ENCODE results near the gene TSPEAR. TPM values are rescaled to one million over a fixed set of nuclear protein-coding genes. Genes with fewer than 3 reads are reported as not detected.

The TSPEAR gene
- polyA plus RNA-seq, 1 of the 3 experiments (the other 2 are of a cell fraction), result 0.08 TPM

DNA sequence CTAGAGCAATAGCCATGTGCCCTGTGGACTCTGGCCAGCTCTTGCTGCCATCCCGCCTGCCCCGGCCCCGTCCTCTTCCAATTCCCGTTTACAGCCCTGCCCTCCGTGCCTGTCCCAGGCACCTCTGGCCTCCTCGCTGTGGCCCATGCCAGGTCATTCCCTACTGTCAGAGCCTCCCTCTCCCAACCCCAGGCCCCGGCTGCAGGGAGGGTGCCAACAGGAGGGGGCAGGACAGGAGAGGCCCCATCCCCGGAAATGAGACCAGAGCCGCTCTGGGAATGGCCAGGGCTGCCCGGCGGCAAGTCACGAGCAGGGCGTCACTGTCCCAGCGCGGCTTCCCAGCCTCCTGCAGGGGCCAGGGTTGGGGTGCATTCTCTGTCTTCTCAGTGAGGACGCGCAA lies 23.5 kb upstream of the TSPEAR start:
- ChIA-PET CTCF (interaction anchor here (1.8 kb wide), 1 partner anchor 59 kb away, joined by 7 read pairs; no protein-coding TSS in a partner anchor), POLR2A (no interaction called here)
- Histone ChIP-seq H3K79me2 (ENCODE audit: insufficient read depth) (no peaks in the 10 kb centered on the region), H3K9ac (no peak overlapping the region), H4K20me1 (ENCODE audit: insufficient read depth) (no peaks in the 10 kb centered on the region), H3K4me2 (no peak overlapping the region), H2AFZ (ENCODE audit: low read depth) (no peak overlapping the region), H3K4me1 (ENCODE audit: control insufficient read depth in 1 of 2, insufficient read depth in 2 of 2, low read depth in 1 of 2, low read length in 1 of 2) (no peaks in the 10 kb centered on the region), H3K27ac (ENCODE audit: low read depth in 2 of 2, low read length in 1 of 2) (no peak overlapping the region), H3K36me3 (replicated peaks in 1 of 2; ENCODE audit: control insufficient read depth in 1 of 2, insufficient read depth in 2 of 2, low read length in 1 of 2) (no peaks in the 10 kb centered on the region), H3K9me2 (no peaks in the 10 kb centered on the region), H3K4me3 (ENCODE audit: low read depth in 2 of 2, low read length in 1 of 2) (no peak overlapping the region), H3K27me3 (ENCODE audit: insufficient read depth) (peaks cover 11% of the 10 kb centered on the region; the same call in 1 of the 2 replicates), H3F3A (replicated peaks; ENCODE audit: insufficient read depth) (no peaks in the 10 kb centered on the region), H3K9me3 (peaks cover 10% of the 10 kb centered on the region; the same call in 1 of the 2 replicates)
- 81% methylated on average over 8 of the region's 17 CpGs for WGBS (ENCODE audit: low lambda C conversion rate)
- no peak for DNase-seq
- TF ChIP-seq EP300 (IDR thresholded peaks at IDR 0.05; ENCODE audit: borderline replicate concordance in 1 of 2, low read depth in 1 of 2, low read length in 1 of 2) (no peak), SIN3A (IDR thresholded peaks at IDR 0.05; ENCODE audit: borderline replicate concordance, low read depth, low read length) (no peak)

DNA sequence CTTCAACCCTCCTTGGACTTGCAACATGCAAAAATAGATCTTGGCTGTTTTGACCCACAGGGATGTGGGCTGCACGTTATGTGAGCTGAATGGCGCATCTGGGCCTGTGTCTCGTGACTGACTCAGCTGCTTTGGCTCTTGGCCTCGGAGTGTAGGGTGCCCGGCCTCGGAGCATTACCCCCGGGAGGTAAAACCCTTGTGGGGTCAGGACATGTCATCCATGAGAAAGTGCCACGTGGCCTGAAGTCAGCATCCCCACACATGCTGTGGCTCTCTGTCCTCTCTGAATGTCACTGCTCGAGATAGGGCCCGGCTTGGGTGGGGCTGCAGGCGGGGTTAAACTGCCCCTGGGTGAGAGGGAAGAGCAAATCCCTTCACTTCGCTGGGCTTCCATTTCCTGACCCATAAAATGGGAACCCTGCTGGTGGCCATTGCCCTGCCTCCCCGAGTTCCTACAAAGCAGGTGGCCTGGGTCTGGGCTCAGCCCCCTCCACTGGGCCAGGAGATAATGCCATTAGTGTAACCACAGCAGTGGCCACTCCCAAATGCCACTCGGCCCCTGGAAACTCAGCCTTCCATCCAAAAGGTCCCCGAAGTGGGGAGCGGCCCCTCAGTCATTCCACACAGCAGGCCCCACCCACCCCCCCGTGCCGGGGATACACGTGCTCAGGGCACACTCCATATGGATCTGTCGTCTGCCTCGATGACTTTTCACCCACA lies 22.8 kb upstream of the TSPEAR start:
- H2AFZ ChIP-seq (ENCODE audit: low read depth), result no peak overlapping the region
- TF ChIP-seq SMC3 (IDR thresholded peaks at IDR 0.05; ENCODE audit: low read depth, low read length), result no peak
- TF ChIP-seq, protein P1, sequence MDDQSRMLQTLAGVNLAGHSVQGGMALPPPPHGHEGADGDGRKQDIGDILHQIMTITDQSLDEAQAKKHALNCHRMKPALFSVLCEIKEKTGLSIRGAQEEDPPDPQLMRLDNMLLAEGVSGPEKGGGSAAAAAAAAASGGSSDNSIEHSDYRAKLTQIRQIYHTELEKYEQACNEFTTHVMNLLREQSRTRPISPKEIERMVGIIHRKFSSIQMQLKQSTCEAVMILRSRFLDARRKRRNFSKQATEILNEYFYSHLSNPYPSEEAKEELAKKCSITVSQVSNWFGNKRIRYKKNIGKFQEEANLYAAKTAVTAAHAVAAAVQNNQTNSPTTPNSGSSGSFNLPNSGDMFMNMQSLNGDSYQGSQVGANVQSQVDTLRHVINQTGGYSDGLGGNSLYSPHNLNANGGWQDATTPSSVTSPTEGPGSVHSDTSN (IDR thresholded peaks at IDR 0.05), result no peak
- no peaks in the 10 kb centered on the region for H4K20me1 ChIP-seq (ENCODE audit: insufficient read depth)
- CTCF ChIA-PET, result interaction anchor here (1.0 to 1.2 kb wide), 2 partner anchors 9 to 14 kb away, joined by 3 read pairs; no protein-coding TSS in a partner anchor
- H3K27me3 ChIP-seq (ENCODE audit: insufficient read depth), result peaks cover 15% of the 10 kb centered on the region; the same call in 1 of the 2 replicates
- POLR2A ChIA-PET, result no interaction called here
- H3K4me2 ChIP-seq, result no peak overlapping the region
- no peaks in the 10 kb centered on the region for H3K79me2 ChIP-seq (ENCODE audit: insufficient read depth)
- H3K4me3 ChIP-seq (ENCODE audit: low read depth in 2 of 2, low read length in 1 of 2), result no peak overlapping the region
- H3K9ac ChIP-seq, result no peak overlapping the region
- no peaks in the 10 kb centered on the region for H3K9me2 ChIP-seq
- H3K27ac ChIP-seq (ENCODE audit: low read depth in 2 of 2, low read length in 1 of 2), result no peak overlapping the region
- WGBS (ENCODE audit: low lambda C conversion rate), result 45% methylated on average over 19 of the region's 21 CpGs
- no peaks in the 10 kb centered on the region for H3K4me1 ChIP-seq (ENCODE audit: control insufficient read depth in 1 of 2, insufficient read depth in 2 of 2, low read depth in 1 of 2, low read length in 1 of 2)
- H3K36me3 ChIP-seq (replicated peaks in 1 of 2; ENCODE audit: control insufficient read depth in 1 of 2, insufficient read depth in 2 of 2, low read length in 1 of 2), result no peaks in the 10 kb centered on the region
- no peak for DNase-seq
- H3K9me3 ChIP-seq, result peaks cover 10% of the 10 kb centered on the region; the same call in 1 of the 2 replicates
- no peaks in the 10 kb centered on the region for H3F3A ChIP-seq (replicated peaks; ENCODE audit: insufficient read depth)

DNA sequence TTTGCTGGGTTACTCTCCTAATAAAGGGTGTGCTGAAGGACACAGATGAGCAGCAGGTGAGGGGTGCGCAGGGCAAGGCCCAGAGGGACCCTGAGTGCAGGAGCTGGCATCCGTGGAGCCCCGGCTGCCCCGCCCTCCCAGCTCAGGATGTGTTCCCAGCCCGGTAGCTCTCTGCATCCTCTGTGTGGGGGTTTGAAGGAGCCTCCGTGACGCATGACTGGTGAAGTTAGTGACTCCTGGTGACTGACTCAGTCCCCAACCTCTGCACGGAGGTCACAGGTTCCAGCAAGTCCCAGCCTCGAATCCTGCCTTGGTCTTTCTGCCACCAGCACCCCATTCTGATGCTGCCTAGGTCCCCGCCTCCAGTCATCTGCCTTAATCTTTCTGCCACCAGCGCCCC lies 21.6 kb upstream of the TSPEAR start:
- POLR2A ChIA-PET, result no interaction called here
- no peaks in the 10 kb centered on the region for H3K79me2 ChIP-seq (ENCODE audit: insufficient read depth)

More for the DNA sequence above, 21.6 kb upstream of the TSPEAR start:
- Histone ChIP-seq H4K20me1 (ENCODE audit: insufficient read depth) (no peaks in the 10 kb centered on the region), H3F3A (replicated peaks; ENCODE audit: insufficient read depth) (no peaks in the 10 kb centered on the region), H3K4me1 (ENCODE audit: control insufficient read depth in 1 of 2, insufficient read depth in 2 of 2, low read depth in 1 of 2, low read length in 1 of 2) (no peaks in the 10 kb centered on the region), H3K27ac (ENCODE audit: low read depth in 2 of 2, low read length in 1 of 2) (no peak overlapping the region), H3K9me2 (no peaks in the 10 kb centered on the region), H3K9ac (no peak overlapping the region), H3K36me3 (replicated peaks in 1 of 2; ENCODE audit: control insufficient read depth in 1 of 2, insufficient read depth in 2 of 2, low read length in 1 of 2) (no peaks in the 10 kb centered on the region), H3K4me3 (ENCODE audit: low read depth in 2 of 2, low read length in 1 of 2) (no peak overlapping the region), H3K4me2 (no peak overlapping the region), H2AFZ (ENCODE audit: low read depth) (no peak overlapping the region), H3K27me3 (ENCODE audit: insufficient read depth) (peaks cover 22% of the 10 kb centered on the region; the same call in 1 of the 2 replicates), H3K9me3 (peaks cover 7% of the 10 kb centered on the region; the same call in 1 of the 2 replicates)
- CTCF ChIA-PET, result interaction anchor here (1.0 to 1.2 kb wide), 2 partner anchors 10 to 13 kb away, joined by 3 read pairs; no protein-coding TSS in a partner anchor
- TF ChIP-seq, protein P1 (IDR thresholded peaks at IDR 0.05), result no peak
- TF ChIP-seq SIN3A (IDR thresholded peaks at IDR 0.05; ENCODE audit: borderline replicate concordance, low read depth, low read length) (no peak), ELF1 (IDR thresholded peaks at IDR 0.05) (no peak), GABPA (IDR thresholded peaks at IDR 0.05; ENCODE audit: low read depth) (no peak)
- 36% methylated on average over 4 of the region's 11 CpGs for WGBS (ENCODE audit: low lambda C conversion rate)
- DNase-seq, result no peak

Data from SK-N-SH (cell line).